GM21528 (cell line): ENCODE measurements around the gene GPR153.

Experiments
- ATAC-seq: cut with Tn5 transposase; IDR thresholded peaks from one replicate; pipeline ENCODE4 v1.9.1; 2021; ENCODE audit warnings: mild to moderate bottlenecking, moderate library complexity; ENCODE audit not compliant: unreplicated experiment, low FRiP score

GPR153 gene

DNA sequence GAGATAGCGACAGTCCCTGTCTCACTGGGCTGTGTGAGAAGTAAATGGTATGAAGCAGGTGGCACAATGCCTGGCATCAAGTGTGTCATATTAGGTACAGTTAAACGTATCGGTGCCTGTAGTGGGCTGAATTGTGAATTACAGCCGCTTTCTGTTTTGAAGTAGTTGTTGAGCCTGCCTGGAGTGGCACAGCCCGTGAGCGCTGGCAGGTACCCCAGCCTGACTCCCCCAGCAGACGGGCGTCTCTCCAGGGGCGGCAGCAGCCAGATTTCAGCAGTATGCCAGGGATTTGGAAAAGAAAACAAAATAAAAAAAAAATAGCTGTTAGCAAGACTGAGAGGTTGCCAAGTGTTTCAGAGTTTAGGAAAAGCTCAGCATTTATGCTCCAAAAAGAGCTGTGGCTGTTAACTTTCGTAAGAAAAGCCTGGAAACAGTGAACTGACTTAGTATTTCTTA lies 26.6 kb upstream of the GPR153 start:
- ATAC-seq: no peak

DNA sequence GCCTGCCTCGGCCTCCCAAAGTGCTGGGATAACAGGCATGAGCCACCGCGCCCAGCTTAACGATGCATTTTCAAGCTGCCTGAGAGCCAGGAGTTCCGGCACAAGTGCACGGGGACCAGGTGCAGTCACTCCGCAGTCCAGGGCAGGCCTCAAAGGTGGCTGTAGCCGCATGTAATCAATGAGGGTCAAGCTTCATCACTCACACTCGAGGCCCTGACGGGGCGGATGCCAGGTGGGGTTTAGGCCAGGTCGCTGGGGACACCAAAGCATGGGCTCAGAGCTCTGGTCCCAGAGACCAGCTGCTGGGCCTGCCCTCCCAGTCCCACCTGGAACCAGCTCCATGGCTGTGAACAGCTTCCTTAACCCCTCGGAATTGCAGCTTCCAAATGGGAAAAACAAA lies 26.1 kb upstream of the GPR153 start:
- no peak for ATAC-seq

DNA sequence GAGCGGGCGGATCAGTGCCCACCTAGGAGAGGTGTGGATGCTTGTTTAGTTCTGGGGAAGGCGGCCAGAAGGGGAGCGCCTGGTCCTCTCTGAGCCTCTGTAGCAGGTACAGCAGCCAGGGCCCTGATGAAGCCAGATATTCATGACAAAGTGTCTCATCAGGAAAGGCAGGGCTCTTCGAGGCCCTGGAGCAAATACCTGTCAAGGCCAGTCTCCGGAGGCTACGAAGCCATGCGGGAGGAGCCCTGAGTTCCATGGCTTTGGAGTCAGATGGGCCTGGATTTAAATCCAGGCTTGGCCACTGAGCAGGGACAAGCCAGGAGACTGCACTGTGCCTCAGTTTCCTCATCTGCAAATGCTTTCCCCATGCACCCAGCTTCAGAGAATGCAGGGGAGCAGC lies 25.4 kb upstream of the GPR153 start:
- no peak for ATAC-seq

DNA sequence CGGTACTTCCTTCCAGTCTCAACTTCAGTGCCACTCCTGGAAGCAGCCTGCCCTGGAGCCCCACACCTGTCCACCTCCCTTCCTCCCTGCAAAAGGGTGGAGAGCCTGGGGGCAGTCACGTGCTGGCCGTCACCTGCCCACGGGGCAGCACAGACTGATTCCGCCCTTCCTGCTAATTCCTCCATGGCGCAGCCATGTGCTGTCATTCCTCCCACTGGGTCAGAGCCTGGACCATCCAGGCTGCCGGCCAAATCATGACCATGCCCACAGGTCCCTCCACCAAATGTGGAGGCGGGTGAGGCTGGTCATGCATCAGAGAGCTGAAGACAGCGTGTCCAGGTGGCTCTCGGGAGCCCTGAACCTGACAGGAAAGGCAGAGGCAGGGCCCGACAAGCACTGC lies 24.4 kb upstream of the GPR153 start:
- ATAC-seq: no peak

DNA sequence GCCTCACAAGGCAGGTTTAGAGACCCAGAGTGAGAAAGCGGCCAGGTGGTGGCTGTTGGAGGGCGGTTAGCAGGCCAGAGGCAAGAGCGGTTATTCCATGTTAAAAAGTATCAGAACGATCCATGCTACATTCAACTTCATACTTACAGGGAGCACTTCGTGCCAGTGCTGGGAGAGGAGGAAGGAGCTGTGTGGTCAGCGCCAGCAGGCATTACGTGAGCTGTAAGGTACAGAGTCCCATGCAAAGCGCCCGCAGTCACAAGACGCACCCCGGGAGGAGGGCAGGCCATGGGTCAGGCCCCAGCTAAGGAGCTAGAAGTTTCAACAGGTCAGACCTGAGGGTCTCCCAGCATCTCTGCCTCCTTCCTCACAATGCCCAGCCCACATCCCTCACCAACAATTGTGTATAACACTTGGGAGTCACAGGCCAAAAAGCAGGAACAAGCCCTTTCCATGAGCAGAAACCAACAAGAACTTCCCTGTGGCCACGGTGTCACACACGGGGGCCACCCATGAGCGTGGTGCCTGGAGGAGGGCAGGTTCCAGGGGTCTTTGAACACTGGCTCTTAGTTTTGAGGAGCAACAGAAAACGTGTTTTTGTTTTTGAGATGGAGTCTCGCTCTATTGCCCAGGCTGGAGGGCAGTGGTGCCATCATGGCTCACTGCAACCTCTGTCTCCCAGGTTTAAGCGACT lies 21.8 kb upstream of the GPR153 start:
- no peak for ATAC-seq

DNA sequence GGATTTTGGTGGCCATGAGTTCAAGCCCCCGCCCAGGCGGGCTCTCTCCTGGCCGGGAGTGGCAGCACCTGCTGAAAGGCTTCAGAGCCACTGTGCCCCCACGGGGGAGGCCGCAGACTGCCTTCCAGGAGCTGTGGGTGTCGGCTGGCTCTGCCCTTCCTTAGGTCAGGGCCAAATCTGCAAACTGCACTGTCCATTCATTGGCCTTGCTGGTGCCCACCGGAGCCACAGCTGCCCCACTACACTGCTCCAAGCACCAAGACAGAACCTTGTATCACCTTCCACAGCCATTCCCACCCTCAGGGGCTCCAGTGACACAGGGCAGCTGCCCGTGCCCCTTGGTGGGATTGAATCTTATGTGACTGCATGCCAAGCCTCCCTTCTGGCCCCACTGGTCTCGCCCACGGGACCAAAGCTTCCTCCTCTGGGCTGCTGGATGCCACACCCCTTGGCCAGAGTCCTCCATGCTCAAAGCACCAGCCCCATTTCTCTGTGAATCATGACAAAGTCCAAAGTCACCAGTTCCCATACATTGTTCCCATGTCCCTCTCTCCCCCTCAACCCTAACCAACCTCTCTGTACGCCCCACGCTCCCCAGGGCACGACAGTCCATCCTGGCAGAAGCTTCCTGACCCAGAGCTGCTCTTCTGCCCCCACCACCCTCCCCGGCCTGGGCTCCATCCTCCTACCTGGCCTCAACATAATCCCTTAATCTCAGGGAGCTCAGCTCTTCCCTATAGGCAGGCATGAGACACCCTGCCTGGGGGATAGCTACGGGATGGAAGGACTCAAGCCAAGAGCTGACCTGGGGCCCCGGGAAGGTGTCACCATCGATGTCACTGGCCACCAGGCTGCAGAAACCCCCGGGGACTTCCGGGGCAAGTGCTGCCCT lies 20.9 kb upstream of the GPR153 start:
- ATAC-seq: no peak

DNA sequence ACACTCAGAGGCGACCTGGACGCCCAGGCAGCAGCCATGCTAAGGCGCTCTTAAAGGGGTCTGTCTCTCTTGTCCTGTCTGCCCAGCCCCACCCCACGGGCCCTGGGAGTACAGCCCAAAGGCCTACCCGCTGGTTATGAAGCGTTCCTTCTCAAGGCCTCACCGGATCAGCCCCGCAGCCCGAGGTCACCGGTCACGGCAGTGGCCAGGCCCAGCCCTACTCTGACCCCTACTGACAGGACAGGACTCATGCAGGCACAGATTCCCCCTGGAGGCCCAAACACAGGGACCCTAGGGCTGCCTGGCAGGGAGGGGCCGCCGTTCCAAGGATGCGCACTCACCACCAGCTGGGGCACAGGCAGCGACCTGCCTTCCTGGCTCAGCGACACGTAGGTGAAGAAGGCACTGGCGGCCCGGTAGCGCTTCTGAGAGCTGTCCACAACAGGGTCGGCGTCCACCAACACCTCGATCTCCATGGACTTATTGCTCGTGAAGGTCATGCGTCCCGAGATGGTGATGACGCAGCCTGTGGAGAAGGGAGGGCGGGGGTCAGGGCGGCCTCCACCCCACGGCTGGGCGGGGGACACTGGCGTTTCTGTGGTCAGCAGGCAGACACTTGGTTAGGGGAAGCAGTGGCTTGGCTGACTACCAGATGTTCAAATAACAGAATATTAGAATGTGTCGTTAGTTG lies 20.0 kb upstream of the GPR153 start:
- no peak for ATAC-seq

DNA sequence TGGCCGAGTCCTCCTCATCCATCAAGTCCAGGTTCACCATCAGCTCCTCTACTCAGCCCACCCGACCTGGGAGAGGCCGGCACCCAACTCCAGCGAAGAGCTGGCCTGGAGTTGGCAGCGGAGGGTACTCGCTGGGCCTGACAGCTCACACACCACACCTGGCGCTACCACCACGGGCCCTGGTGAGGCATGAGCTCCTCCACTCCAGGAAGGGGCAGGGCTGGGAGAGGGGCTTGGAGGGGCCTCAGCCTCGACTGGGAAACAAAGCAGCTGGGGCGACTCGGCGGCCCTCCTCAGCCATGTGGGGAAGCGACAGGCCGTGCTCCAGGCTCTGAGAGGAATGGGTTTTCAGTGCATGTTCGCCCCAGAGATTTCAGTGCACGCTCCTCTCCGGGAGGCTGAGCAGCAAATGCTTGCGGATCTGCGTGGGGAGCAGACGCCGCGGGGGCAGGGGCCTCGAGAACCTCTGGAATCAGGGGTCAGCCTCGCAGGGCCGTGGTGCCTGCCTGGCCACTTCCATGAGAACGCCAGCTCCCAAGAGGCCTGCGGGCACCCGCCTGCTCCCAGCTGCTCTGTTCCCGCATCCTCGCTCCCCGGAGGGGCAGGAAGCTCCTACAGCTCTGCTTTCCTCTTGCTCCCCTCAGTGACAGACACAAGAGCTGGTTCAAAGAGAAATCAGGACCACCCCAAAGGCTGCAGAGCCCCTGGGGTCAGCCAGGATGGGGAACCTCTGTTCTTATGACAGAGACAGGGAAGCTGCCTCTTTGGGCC lies 18.9 kb upstream of the GPR153 start:
- no peak for ATAC-seq

DNA sequence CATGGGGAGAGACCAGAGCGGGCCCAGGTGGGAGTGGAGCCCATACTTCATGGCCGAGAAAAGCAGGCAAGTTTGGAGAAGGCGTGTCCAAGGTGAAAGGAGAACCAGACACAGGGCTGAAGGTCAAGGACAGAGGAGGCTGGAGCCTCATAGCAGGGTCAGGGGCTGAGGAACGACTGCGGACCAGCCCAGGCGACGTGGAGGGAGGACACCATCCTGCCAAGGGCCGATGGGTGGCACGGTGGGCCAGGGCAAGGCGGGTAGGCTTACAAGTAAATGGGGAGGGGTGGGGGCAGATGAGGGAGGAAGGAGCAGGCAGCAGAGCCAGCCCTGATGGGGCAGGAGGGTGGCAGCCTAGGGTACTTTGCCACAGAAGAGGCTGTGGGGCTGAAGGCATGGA lies 18.2 kb upstream of the GPR153 start:
- no peak for ATAC-seq

DNA sequence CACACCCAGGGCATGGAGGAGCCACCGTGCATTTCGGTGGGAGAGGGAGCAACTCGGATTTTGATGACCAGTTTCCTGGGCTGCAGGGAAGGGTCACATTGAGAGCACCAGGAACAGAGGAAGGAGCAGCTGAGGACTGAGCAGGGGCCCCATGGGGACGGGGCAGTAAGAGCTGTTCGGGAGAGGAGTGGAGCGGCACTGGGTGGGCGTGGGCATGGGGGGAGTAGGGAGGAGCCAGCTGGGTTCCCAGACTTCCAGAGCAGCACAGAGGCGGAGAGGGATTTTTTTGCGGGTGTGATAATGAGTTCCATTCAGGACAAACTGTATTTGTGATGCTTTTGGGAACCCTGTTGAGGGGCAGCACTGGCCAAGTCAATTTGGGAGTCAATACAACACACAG lies 17.4 kb upstream of the GPR153 start:
- no peak for ATAC-seq

DNA sequence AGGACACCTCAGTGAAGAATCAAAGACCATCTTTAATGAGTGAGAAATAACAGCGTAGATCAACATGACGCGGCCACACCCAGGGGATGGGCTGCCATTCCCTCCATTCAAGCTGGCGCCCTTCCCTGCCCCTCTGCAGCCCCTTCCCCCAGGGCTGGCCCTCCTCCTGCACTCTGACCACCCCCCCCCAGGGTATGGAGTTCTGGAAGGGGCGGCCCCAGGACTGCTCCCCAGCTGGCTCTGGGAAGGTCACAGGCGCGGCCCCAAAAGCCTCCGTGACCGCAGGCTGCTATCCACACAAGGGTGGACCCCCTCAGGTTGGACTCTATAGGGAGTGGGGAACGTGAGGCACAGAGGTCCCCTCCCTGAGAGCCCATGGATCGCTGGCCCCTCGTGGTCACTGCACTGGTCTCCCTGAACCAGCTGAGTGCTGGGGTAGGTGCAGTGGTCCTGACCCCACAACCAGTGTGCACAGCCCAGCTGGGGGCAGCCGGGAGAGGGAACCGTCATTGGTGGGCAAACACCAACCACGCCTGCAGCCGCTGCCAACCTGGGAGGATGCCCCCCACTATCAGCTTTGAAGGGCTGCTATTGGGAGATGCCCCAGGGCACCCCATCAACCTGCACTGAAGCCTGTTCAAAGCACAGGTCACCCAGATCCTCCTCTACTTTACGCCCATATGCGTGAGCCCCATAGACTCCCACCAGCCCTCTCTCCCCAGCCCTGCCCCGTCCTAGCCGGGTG lies 16.1 kb upstream of the GPR153 start:
- no peak for ATAC-seq

DNA sequence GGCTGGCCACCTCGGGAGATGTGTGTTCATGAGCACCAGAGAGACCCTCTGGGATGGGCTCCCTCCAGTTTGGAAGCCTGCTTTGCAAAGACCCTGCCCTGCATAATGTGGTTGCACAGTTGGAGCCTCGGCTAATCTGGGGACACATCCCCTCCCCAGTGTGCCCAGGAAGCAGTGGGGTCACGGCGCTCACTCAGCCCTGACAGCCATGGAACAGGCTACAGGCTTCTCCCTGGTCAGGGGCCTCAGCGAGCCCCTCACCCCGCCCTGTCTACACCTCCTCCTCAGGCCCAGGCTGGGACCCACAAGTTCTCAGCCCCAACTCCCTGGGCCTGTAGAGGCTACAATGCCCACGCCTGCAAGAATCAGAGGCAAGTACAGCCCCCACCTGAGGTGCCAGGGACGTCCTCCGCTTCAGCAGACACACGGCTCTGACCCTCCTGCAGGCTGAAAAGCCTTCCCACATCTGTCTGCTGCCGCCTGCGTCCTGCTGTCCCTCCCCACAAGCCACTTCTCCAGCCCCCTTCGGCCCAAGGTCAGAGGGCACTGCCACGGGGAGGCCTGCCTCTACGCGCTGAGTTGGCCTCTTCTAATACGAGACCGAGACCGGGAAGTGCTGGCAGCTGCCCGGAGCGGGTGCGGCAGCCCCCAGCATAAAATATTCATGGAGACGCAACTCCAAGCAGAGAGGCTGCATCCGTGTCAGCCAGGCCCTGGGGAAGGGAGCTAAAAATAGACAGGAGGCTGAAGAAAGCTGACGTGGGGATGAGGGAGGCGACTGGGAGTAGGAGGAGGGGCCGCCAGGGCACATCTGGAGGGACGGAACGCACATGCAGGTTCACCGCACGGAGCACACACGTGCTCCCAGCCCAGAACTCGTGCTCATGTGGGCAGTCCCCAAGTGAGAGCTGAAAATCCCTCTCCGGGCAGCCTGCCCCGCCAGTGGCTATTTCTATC lies 15.2 kb upstream of the GPR153 start:
- ATAC-seq: no peak

DNA sequence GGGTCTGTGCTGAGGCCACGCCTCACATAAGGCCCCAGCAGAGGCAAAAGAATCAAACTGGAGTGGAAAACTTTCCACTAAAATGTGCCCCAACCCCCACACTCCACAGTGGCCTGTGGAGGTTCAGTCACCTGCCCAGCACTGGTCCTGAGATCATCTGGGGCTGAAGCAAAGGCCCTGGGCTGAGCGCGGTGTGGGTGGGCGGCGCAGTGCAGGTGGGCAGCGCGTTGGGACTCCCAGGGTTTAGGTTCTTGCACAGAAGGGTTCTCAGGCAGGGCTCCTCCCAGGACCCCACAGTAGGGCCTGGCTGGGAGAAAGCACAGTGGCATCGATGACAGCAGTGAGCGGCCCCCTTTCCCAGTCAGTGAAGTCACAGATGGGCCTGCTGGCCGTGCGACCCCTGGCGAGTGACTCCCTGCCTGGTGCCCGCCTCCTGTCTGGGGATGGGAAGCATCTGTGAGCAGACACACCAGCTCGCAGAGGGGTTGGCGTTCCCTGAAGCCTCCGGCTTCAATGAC lies 13.8 kb upstream of the GPR153 start:
- no peak for ATAC-seq

DNA sequence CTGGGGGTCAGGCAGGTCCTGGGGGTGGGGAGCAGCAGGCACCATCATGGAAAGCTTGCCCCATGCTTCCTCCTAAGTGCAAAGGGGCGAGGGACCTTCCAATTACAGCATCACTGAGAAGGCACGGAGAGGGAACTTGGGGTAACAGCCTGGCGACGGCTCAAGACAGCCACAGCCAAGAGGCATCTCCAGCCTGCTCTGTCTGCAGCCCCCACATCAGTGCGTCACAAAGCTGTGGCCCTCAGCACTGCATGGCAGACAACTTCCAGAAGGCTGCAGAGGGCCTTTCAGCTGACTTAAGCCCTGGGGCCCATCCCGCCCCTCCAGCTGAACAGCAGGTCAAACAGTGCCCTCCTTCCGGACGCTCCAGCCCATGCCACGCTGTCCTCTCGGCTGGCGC lies 13.2 kb upstream of the GPR153 start:
- no peak for ATAC-seq

DNA sequence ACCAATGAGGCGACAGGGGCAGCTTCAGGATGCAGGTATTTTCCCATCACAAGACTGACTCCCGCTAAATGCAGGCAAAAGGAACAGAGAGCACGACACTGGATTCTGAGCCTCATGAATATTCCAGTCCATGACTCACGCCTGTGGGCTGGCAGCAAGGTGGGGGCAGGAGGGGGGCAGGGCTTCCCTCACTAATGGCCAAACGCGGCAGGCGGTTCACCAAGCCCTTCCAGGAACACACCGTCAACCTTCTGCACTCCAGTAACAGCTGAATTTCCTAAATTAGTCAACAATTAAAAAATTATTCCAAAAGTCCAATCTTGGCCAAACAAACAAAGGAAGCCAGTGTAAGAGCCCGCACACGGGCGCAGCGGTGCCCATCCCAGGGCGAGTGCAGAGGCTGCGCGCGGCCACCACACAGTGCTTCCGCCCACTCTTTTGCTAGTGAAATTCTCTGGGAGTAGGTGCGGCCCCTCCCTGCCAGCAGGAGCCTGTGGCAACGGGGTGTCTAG lies 12.5 kb upstream of the GPR153 start:
- ATAC-seq: no peak

DNA sequence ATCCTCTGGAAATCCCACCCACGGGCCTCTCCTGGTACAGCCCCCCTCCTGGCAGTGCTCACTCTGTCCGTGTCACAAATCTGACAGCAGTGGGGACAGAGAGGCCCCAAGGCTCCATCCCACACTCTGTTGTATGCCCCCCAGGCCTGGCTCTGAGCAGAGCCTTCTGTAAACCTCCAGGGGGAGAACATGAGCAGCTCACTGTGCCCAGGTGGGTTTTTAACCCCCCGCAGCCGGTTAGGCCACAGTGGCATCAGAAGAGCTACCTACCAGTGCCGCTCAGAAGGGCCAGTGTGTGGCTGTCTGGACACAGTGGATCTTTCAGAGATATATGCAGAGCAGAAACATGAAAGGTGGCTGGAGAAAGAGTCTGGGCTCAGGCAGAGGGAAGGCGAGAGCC lies 12.0 kb upstream of the GPR153 start:
- no peak for ATAC-seq

DNA sequence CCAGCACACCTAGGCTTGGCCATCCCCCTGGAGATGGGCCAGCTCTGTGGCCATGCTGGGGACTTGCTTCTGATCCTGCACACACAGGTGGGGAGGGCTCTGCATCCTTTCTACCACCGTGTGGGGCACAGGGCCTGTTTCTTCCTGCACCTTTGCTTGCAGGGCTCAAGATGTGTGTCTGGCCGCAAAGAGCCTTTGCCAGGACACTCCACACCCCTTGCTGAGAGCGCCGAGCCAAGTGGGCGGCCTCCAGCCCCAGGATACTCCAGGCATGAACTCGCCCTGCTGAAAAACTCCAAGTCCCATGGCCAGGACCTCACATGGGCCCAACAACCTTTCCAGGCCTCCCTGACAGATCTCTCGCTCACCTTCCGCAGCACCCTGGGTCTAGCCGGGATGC lies 11.6 kb upstream of the GPR153 start:
- no peak for ATAC-seq

DNA sequence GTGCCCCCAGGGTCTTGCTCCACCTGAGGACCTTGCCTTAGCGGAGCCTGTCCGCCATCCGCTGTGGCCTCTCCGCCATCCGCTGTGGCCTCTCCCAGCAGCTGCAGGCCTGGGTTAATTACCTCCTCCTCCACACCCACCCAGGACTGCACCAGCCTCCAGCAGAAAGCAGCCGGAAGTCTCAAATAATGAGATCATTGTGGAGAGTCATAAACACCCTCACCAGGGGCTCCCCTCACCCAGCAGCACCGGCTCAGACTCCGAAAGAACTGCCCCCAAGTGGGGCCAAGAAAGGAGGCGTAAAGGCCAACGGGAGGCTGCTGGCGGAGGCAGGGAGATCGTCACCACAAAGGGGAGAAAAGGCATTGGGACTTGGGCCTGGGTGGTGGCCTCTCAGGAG lies 10.7 kb upstream of the GPR153 start:
- ATAC-seq: no peak
